RPMI8226 (cell line): Measurements from ENCODE around the gene ACTG1.
A peak's percentile ranks its signal among the peaks of the same experiment; 100 is the strongest.
"Not testable (repeated sequence)": the region's sequence is repeated elsewhere in the genome, so short reads cannot be mapped to it uniquely, and the experiment has no call there.

Experiments used
- DNase-seq: peaks from one replicate; pipeline ENCODE4 v3.0.0-alpha.2; 2015

The ACTG1 gene

GRCh38 chr17:81531998-81532404 is 19.4 kb upstream of the ACTG1 start:
- DNase-seq: not testable (repeated sequence)

DNA sequence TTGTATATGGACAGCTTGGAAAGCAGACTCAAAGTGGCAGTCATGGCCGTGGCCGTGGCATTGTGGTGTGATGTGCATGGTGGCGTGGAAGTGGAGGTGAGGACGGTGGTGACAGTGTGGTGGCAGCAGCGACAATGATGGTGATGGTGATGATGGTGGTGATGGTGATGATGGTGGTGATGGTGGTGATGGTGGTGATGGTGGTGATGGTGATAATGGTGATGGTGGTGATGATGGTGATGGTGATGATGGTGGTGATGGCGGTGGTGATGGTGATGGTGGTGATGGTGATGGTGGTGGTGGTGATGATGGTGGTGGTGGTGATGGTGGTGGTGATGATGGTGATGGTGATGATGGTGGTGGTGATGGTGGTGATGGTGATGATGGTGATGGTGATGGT is 18.4 kb upstream of the ACTG1 start:
- DNase-seq: not testable (repeated sequence)

GRCh38 chr17:81529437-81529803 is 16.8 kb upstream of the ACTG1 start:
- no peak for DNase-seq

DNA sequence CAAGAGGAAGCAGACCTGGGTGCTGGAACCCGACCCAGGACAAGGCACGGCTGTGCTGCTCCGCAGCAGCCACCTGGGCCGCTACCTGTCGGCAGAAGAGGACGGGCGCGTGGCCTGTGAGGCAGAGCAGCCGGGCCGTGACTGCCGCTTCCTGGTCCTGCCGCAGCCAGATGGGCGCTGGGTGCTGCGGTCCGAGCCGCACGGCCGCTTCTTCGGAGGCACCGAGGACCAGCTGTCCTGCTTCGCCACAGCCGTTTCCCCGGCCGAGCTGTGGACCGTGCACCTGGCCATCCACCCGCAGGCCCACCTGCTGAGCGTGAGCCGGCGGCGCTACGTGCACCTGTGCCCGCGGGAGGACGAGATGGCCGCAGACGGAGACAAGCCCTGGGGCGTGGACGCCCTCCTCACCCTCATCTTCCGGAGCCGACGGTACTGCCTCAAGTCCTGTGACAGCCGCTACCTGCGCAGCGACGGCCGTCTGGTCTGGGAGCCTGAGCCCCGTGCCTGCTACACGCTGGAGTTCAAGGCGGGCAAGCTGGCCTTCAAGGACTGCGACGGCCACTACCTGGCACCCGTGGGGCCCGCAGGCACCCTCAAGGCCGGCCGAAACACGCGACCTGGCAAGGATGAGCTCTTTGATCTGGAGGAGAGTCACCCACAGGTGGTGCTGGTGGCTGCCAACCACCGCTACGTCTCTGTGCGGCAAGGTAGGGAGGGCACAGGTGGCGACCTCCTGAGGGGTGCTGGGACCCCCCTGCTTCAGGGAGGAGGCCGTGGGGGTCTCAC is 16.2 kb upstream of the ACTG1 start:
- DNase-seq: no peak

- DNase-seq: no peak
These were observed 15.7 kb upstream of the ACTG1 start for GRCh38 chr17:81528384-81528650.

- DNase-seq: no peak
These were observed 15.2 kb upstream of the ACTG1 start, which contains the start of gene FSCN2 for GRCh38 chr17:81527591-81528383. Gene FSCN2, plus strand, starts transcription at chr17:81528377. Its CDS starts 155 bp downstream, at chr17:81528532.

DNA sequence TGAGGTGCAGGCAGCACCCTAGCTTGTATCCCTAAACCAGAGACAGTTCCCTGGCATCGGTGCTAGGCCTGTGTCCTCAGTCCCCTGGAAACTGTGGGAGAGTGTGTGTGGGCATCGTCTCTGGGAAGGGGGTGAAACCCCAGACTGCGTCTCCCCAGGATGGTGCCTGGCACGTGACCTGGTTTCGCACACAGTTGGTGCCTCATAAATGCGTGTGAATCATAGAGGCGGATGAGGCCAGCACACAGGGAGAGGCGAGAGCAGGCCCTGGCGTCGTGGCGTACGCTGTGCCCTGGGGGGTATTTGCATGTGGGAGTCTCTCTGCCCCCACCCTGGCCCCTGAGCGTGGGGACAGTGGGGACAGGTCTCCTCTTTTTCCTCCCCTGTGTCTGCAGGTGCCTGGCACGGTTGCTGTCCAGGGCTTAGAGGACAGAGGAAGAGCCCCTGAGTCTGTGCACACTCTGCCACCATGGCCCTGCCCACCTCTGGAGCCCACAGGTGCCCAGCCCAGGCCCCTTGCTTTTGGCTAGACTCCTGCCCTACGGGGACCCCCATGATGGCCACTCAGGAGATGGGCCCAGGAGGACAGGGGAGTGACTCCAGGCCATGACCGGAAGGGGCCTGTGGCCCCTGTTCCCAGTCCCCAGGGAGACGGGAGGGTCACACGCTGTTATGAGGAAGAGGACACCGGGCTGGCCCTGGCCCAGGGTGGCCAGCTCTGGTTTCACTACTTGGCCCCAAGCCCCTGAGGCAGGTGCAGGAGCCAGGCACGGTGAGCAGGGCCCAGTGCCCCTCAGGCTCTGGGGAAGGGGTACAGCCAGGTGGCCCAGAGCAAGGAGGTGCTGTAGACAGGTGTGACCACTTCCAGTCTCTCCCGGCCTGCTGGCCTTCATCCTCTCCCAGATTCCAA is 14.3 kb upstream of the ACTG1 start:
- DNase-seq: no peak

DNA sequence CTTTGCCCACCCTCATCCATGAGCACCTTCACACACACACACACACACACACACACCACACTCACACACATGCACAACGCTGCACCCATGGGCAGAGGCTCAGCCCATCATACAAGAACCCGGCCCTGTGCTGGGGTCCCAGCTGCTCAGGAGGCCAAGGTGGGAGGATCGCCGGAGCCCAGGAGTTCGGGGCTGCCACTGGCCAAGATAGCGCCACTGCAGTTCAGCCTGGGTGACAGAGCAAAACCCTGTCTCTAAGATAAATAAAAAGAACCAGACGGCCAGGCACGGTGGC is 12.2 kb upstream of the ACTG1 start:
- no peak for DNase-seq

DNA sequence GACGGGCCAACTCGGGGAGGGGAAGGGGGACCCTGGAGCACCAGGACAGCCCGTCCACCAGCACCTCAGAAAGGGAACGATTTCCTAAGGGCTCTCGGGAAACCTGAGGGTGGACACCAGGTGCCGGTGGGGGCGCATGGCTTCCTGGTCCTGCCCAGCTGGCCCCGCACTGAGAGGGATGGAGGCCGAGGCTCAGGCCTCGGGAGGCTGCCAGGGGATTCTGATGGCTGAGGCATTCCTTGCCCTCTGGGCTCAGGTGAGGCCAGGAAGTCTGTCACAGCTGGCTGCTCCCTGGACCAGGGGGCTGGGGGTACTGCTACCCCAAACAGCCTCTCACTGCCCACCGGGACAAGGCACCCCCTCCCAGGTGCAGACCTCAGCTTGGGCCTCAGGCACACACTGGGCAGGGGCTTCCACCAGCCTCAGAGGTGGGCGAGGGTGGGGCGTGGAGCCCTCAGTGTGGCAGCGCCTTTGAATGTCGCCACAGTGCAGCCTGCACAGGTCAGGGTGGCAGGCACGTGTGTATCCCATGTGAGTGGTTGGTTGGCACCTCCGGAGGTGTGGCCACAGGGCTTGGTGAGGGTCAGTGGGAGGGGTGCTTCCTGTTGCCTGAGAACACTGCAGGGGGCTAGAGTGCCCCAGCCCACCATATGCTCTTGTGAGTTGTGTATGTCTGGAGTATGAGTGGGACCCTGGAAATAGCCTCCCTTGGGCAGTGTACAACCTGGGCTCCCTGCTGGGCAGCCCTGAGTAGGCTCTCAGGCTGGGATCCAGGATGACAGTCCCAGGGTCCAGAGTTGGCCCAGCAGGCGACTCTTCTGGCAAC is 11.7 kb upstream of the ACTG1 start:
- DNase-seq: no peak

DNA sequence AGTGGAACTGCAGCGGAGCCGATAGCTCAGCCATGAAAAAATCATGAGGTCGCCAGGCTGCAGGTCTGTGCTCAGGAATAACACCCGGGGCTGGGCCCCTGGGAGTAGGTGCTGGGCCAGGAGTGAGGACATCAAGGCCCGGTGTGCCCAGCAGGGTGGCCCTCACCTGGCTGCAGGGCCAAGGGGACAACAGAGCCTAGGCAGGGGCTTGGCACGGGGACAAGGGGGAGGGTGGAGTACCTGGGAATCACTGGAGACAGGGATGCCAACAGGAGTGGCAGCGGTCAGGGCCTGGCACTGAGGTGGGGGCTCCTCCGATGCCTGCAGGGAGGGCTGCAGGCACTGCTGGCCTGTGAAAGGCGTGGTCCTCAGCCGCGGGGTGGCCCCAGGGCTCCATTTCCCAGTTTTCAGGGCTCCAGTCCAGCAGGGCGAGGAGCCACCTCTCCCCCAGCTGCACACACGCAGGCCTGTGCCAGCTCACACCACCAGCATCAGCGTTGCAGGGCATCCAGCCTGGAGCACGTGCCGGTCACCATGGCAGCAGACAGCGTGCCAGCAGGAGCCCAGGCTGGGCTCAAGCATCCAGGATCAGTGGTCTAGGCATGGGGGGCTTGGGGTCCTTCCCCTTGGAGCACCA is 10.9 kb upstream of the ACTG1 start:
- no peak for DNase-seq

DNA sequence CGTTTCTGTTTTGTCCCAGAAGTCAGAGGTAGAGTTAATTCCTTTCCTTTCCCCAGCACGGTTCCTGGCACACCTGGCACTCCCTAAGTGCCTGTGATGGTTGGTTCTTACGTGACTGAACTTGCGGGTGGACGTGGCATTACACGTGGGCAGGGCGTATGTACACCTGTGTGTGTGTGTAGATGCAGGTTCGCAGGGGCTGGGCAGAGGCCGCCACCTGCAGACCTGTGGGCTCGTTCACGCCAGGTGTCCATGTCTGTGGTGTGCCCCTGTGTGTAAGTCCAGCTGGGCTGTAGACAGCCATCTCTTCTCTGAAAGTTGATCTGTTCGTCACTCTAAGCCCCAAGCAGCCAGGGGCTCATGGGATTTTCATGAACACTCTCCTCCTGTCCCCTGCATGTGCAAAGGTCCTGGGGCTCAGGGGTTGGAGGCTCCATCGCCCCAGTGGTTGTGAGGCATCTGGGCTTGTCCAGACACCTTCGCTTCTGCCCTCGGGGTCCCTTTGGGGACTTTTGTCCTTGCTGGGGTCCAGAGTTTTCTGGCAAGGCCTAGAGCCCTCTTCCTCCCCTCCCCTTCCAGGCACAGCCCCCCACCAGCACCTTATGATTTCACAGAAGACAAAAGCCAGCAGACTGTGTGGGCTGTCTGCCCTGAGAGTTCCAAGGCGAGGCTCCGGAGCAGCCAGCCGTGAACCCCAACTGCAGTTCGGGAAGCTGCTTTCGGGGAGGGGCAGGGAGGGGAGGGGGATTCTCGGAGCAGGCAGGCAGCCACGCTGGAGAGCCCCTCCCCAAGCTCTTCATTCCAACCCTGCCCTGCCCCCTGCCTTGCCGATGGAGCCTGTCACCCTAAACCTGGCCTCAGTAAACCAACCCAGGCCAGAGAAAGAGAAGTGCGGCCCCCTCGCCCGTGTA is 10.1 kb upstream of the ACTG1 start:
- DNase-seq: no peak

DNA sequence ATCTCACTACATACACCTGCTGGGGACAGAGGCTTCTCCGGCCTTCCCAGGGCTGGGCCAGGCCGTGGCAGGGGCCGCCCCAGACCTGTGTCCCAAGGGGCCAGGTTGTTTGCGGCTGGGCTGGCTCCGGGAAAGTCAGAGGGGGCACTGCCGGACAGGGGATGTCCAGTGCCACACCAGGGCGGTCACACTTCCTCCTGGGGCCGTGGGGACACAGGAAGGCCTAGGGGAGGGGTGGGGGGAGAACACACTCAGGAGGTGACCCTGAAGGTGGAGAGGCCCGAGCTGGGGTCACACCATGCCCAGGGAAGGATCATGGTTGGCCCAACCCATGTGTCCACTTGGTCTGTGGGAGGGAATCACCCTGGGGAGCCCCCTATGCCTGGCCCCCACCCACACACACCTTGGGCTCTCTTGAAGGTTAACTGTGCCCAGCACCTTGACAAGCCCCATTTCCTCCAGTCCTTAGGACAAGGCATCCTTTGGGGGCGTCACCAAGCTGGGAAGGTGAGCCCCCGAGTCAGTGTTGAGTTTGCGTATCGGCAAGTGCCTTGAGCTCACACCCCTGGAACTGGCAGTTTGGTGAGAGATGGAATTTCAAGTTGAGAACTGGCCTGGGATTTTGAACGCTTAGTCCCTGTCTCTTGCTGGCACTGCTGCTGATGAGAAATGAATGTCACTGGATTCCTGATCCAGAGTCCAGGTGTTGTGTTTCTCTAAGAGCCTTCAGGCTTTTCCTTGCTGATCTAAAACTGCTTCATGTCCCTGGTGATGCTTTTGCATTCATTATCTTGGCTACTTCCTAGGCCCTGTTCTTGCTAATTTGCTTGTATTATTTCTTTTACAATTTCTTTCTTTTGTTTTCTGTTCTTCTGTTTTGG is 7.7 kb upstream of the ACTG1 start:
- no peak for DNase-seq

DNA sequence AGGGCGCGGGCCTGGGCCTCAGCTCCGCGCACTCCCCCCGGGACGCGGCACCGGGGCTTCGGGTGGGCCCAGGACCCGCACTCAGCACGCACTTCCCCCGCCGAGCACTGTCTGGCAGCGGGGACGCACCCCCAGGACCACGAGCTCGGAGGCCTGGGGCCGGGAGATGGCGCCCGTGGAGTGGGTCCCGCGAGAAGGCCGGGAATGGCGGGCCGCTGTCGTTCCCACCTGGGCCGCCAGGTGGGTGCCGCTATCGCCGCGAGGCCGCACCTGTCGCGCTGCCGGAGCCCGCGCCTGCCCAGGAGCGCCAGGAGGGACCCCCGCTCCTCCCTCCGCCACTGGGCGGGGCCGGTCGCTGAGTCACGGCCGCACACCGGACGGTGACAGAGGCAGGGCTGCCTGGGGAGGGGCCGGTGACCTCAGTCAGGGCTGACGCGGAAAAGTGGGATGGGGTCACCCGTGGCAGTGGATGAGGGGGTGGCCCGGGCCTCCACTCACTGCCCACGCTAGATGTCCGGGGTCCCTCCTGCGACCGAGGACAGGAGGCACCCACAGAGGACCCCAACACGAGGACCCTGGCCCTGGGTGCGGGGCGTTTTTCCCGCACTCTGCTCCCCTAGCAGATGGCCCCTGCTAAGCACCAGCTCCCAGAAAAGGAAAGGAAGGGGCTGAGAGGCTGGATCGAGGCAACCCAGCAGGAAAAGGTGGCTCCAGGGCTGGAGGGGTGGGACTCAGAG is 6.9 kb upstream of the ACTG1 start:
- peak; percentile 88 for DNase-seq

DNA sequence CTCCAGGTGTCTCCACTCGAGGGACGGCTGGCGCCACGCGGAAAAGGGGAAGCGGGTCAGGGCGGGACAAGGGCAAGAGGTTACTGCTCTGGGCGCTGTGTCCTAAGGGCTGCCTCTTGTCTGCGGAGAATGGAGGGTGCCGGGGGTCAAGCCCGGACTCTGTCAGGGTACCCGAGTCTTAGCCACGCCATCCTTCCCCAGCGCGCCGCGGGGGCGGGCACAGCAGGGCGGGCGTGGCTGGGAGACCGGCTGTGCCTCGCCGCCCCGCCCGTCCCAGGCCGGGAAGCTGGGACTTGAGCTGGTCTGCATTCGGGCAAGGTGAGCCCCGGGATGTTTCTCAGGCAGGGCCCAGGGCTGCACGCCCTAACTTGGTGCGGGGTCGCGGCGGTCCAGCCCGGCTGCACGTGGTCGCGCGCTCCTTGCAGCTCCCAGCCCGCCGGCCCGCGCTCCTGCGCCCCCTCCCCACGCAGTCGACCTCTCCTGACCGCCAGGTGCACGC is 6.2 kb upstream of the ACTG1 start:
- peak; percentile 71 for DNase-seq

GRCh38 chr17:81518113-81518784 is 5.7 kb upstream of the ACTG1 start:
- DNase-seq: no peak

DNA sequence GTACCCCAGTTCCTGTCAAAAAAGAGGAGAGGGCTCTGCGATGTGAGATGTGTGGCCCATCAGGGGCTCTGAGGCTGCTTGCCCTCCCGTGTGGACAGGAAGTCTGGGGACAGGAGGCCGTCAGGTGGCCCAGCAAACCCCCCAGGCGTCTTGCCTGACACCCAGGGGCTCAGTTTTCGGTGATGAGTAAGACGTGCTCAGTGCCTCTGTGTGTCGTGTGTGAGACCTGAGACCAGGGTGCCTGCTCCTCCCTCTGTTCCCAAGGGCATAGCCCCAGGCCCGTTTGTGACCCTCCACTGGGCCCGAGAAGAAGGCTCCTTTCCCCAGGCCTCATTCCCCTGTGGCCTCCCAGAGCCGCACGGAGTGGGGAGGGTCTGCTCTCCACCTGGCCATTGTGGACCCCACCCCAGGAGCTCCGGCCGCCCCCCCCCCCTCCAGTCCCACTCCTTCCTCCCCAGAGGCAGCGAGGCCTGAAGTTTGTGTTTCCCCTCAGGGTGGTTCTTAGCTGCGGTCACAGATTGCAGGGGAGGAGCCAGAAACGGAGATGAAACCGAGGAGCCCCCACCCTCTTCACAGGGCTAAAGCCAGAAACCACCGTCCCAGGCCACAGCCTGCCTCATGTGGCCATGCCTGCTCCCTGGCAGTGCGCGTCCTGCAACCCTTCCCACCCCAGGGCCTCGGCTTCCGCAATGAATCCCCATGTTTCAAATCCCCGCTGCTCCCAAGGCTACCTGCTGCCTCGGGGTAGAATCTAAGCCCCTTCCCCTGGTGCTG is 4.9 kb upstream of the ACTG1 start:
- no peak for DNase-seq

DNA sequence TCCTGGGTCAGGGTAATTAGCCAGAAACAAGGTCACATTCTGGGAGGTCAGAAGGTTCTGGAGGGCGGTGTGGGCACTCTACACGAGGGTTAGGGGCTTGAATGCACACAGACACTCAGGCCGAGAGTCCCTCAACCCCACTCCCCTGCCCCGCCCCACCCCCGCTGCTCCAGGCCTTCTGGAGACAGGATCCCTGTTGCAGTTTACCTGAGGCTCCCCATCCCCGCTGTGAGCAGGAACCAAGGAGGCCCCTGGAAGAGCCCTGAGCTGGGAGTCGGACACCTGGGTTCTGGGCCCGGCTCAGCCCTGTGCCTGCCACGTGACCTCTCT is 4.4 kb upstream of the ACTG1 start:
- DNase-seq: no peak

DNA sequence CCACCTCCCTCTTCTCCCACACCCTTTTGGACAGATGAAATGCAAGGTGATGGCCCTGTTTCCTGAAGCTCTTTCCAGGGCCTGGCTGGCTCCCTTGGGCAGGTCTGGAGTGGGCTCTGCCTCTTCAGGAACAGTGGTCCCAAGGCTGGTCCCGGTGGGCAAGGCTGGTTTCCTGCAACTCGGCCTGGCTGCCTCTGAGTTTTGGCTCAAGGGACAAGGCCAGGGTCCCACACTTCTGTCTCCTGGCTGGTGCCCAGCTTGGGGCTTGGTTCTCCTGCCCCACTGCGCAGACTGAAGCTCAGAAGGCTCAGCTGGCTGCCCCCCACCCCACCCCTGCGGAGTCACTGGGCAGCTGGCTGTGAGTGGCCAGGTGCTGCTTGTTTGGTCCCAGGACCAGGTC is 3.8 kb upstream of the ACTG1 start:
- DNase-seq: no peak
